Measurements from ENCODE around the gene UMPS.

The UMPS gene

DNA sequence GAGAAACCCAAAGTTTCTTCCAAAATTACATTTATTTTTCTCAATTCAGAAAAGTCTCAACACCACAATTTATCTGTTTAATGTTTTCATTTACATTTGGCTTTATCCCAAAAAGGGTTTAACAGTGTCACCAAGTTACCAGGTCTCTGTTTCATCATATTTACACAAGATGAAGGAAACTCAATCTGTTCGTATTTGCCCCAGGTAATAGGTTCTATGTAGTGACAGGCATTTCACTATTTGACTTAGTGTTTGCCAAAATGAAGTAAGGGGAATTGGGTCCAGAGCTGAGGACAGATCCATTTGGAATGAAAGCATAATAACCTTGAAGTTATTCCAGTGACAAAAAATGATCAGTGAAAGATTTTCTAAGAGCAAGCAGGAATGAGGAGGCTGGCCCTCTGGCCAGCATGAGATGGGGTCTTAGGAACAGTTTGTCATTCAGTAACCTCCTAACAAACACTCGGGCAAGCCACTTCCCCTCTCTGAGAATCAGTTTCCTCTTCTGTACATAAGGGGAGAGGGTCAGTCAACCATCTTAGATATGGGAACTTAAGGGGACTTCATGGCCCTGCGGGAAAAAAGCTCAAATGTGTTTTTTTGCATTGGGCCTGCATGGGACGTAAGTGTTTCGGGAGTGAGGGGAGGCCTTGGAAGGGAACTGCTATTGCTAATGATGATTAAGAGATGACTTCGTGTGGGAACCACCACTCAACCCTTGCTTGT lies 31.8 kb downstream of the UMPS start:
- DNase-seq (ENCODE audit: low read depth), result no peak
- TF ChIP-seq, protein P1, sequence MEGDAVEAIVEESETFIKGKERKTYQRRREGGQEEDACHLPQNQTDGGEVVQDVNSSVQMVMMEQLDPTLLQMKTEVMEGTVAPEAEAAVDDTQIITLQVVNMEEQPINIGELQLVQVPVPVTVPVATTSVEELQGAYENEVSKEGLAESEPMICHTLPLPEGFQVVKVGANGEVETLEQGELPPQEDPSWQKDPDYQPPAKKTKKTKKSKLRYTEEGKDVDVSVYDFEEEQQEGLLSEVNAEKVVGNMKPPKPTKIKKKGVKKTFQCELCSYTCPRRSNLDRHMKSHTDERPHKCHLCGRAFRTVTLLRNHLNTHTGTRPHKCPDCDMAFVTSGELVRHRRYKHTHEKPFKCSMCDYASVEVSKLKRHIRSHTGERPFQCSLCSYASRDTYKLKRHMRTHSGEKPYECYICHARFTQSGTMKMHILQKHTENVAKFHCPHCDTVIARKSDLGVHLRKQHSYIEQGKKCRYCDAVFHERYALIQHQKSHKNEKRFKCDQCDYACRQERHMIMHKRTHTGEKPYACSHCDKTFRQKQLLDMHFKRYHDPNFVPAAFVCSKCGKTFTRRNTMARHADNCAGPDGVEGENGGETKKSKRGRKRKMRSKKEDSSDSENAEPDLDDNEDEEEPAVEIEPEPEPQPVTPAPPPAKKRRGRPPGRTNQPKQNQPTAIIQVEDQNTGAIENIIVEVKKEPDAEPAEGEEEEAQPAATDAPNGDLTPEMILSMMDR (IDR thresholded peaks at IDR 0.05; ENCODE audit: low read depth, low read length, missing control alignments), result no peak
- no peak overlapping the region for H3K4me3 ChIP-seq (ENCODE audit: low read depth, low read length)
- in situ Hi-C loops (cut with HindIII; ENCODE audit: low sequenced_read_pairs), result loop anchor here (25.0 kb wide), 2 partner anchors 675 to 800 kb away; no protein-coding TSS in a partner anchor

DNA sequence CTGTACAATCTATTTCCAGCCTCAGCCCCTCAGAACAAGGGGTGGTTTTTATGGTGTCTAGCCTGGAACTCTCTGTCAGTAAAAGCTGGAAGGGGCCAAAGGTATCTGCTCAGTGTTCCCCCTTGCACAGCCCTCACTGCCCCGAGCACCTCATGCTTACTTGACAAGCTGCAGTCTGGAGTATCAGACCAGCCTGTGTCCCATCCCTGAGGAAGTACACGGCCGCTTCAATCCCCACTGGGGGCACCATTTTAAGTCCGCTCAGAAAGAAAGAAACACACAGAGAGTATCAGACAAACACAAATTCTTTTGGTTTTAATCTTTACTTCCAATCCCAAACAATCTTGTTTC lies 32.4 kb downstream of the UMPS start:
- TF ChIP-seq, protein P1 (IDR thresholded peaks at IDR 0.05; ENCODE audit: low read depth, low read length, missing control alignments), result no peak
- H3K4me3 ChIP-seq (ENCODE audit: low read depth, low read length), result no peak overlapping the region
- no peak for DNase-seq (ENCODE audit: low read depth)
- in situ Hi-C loops (cut with HindIII; ENCODE audit: low sequenced_read_pairs), result loop anchor here (25.0 kb wide), 2 partner anchors 675 to 800 kb away; no protein-coding TSS in a partner anchor

DNA sequence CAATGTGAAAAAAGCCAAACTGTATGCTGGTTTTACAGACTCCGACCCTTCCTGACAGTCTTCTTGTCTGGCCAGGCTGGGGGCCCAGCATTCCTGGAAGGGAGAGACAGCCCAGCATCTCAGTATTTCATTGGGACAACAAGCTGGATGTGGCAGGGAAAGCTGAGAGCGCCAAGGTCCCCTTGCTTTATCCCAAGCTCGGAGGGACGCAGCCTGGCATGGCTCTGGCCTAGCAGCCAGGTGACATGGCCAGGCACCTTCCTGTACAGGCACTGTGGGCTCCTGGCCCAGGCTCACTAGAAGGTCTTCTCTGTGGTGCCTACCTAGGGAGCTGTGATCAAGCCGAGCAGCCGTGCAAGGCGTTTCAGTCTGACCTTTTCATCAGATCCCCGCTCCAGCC lies 33.0 kb downstream of the UMPS start:
- DNase-seq (ENCODE audit: low read depth), result no peak
- H3K4me3 ChIP-seq (ENCODE audit: low read depth, low read length), result no peak overlapping the region
- in situ Hi-C loops (cut with HindIII; ENCODE audit: low sequenced_read_pairs), result loop anchor here (25.0 kb wide), 2 partner anchors 674 to 799 kb away; no protein-coding TSS in a partner anchor
- TF ChIP-seq, protein P1 (IDR thresholded peaks at IDR 0.05; ENCODE audit: low read depth, low read length, missing control alignments), result no peak

DNA sequence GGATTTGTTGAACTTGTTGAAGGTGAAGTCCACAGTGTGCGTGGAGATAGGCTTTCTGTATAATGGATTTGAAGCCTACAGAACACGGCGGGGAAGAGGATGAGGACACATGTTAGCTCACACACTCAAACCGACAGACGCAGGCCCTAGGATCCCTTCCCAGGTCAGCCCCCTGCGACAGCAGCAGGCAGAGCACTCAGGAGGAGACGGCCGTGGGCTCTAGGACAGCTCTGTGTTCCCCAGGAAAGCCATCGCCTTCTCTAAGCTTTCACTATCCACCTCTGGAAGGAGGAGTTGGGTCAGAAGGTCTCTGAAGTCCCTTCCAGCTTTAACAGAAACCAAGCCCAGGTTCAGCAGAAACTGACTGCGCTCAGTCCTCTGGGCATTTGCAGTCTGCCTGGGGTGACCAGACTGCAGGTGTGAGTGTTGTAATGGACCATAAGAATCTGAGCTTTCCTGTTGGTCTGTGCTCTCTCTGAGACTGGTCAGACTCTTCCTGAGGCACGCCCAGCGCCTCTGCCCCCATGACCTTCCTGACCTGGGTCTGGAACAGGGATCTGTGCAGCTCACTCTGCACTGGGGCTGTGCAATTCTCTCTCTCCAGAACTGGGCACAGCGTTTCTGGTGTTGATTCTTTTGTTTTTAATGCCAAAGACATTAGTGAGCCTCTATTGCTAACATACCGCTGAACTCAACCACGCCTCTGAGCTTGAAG lies 33.5 kb downstream of the UMPS start:
- TF ChIP-seq, protein P1 (IDR thresholded peaks at IDR 0.05; ENCODE audit: low read depth, low read length, missing control alignments), result no peak
- no peak for DNase-seq (ENCODE audit: low read depth)
- in situ Hi-C loops (cut with HindIII; ENCODE audit: low sequenced_read_pairs), result loop anchor here (25.0 kb wide), 2 partner anchors 674 to 798 kb away; no protein-coding TSS in a partner anchor
- no peak overlapping the region for H3K4me3 ChIP-seq (ENCODE audit: low read depth, low read length)

DNA sequence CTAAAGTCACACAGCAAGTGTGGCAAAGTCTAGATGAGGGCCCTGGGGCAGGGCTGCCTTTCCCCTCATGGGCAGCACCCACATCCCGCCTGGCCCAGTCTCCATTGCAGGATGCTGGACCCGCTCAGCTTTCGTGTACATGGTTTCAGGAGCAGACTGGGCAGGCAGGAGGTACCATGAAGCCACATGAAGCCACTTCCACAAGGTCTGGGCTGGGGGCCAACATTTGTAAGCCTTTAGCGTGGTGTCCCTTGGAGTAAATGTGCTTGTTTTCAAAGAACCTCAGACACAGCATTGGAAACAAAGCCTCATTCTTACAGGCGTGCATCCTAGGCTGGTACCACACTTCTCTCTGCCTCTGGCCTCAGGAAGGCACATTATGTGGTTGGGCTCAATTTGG lies 34.5 kb downstream of the UMPS start:
- H3K4me3 ChIP-seq (ENCODE audit: low read depth, low read length), result no peak overlapping the region
- no peak for DNase-seq (ENCODE audit: low read depth)
- in situ Hi-C loops (cut with HindIII; ENCODE audit: low sequenced_read_pairs), result loop anchor here (5.0 to 25.0 kb wide), 3 partner anchors 128 to 798 kb away; no protein-coding TSS in a partner anchor
- TF ChIP-seq, protein P1 (IDR thresholded peaks at IDR 0.05; ENCODE audit: low read depth, low read length, missing control alignments), result no peak

DNA sequence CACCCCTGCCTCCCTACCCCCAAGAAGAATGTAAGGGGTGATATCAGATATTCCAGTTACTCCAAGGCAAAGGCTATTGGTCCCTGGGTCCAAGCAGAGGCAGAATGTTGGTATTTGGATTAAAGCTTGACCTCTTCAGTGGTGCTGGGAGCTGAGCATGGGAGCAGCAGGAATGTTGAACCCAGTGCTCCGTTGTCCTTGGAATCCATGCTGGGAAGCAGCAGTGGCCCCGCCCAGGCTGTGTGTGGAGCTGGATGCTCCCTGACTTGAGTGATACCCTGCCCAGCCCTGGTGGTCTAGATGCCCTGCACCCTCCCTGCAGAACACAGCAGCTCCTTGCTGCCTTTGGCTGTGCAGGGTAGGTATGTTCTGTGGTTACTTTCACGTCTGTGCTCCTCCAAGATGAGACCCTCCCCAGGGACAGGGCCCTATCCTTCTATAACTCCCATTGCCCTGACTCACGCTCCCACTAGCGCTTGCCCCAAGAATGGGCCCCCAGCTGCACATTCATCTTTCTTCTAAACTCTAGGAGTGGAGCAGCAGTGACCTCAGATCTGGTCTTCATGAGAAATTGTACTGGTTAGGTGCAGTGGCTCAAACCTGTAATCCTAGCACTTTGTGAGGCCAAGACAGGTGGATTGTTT lies 35.1 kb downstream of the UMPS start:
- in situ Hi-C loops (cut with HindIII; ENCODE audit: low sequenced_read_pairs), result loop anchor here (5.0 to 25.0 kb wide), 3 partner anchors 127 to 797 kb away; no protein-coding TSS in a partner anchor
- TF ChIP-seq, protein P1 (IDR thresholded peaks at IDR 0.05; ENCODE audit: low read depth, low read length, missing control alignments), result no peak
- no peak for DNase-seq (ENCODE audit: low read depth)
- H3K4me3 ChIP-seq (ENCODE audit: low read depth, low read length), result no peak overlapping the region

Data from astrocyte of the cerebellum (primary cell).